IMR-90 (cell line): ENCODE data around the gene SHISA6. TPM values are rescaled to one million over a fixed set of nuclear protein-coding genes. Genes with fewer than 3 reads are reported as not detected.

ENCODE experiments used
- ATAC-seq: fragments of 200-7000 bp; cut with Tn5 transposase; 2 replicates; pipeline ENCODE4 v1.9.1; 2020; ENCODE audit warnings: low read depth, mild to moderate bottlenecking, moderate library complexity
- BruUV-seq: library from RNA; stranded (reverse); fragments of 400-500 nt; replicated peaks from 2 replicates; lab custom pipeline; 2021; lab: Mats Ljungman, UMichigan
- CTCF ChIA-PET: fragments of 300-600 bp; formaldehyde crosslinking; extraction: SDS; loops from one replicate; lab custom pipeline; 2021; ENCODE audit warnings: antibody characterized with exemption; lab: Yijun Ruan, JAX
- POLR2A ChIA-PET: fragments of 300-600 bp; sonication (Branson Sonifier 250); formaldehyde crosslinking; loops from one replicate; lab custom pipeline; 2022; ENCODE audit warnings: antibody characterized with exemption; ENCODE audit not compliant: unreplicated experiment; lab: Charles Lee
- DNase-seq: peaks from one replicate; pipeline ENCODE4 v3.0.0; 2013
- H2AFZ ChIP-seq: replicated peaks from 2 replicates; pipeline ENCODE3; 2013; ENCODE audit warnings: low read length, mild to moderate bottlenecking; ENCODE audit not compliant: poor library complexity
- H2AK5ac ChIP-seq: 2 replicates; pipeline ENCODE4 v1.6.1; 2013; ENCODE audit warnings: low read depth, low read length, inconsistent platforms
- H2AK9ac ChIP-seq: replicated peaks from 2 replicates; pipeline ENCODE3; 2013; ENCODE audit warnings: mild to moderate bottlenecking, low read depth, low read length, moderate library complexity; ENCODE audit not compliant: poor library complexity
- H2BK120ac ChIP-seq: 2 replicates; pipeline ENCODE4 v1.6.1; 2013; ENCODE audit warnings: low read depth, low read length, inconsistent platforms
- H2BK15ac ChIP-seq: 3 replicates; pipeline ENCODE4 v1.6.1; 2013; ENCODE audit warnings: low read depth, low read length, inconsistent platforms
- H2BK20ac ChIP-seq: 2 replicates; pipeline ENCODE4 v1.6.1; 2013; ENCODE audit warnings: low read depth, mild to moderate bottlenecking, inconsistent platforms, low read length, moderate library complexity
- H2BK5ac ChIP-seq: 2 replicates; pipeline ENCODE4 v1.6.1; 2013; ENCODE audit warnings: mild to moderate bottlenecking, low read depth, low read length, inconsistent platforms; ENCODE audit not compliant: poor library complexity, severe bottlenecking
- H3K14ac ChIP-seq: replicated peaks from 2 replicates; pipeline ENCODE4 v1.6.1; 2013; ENCODE audit warnings: low read depth, low read length, inconsistent platforms
- H3K18ac ChIP-seq: 2 replicates; pipeline ENCODE4 v1.6.1; 2013; ENCODE audit warnings: low read depth, low read length, control low read depth
- H3K23ac ChIP-seq: 2 replicates; pipeline ENCODE4 v1.6.1; 2013; ENCODE audit warnings: low read depth, low read length, inconsistent platforms
- H3K27ac ChIP-seq: 2 replicates; pipeline ENCODE4 v1.5.1; 2013; ENCODE audit warnings: mild to moderate bottlenecking, control low read depth, low read length; ENCODE audit not compliant: insufficient read depth
- H3K27me3 ChIP-seq: 2 replicates; pipeline ENCODE4 v1.6.1; 2013; ENCODE audit warnings: low read length; ENCODE audit not compliant: control insufficient read depth, insufficient read depth
- H3K36me3 ChIP-seq: 2 replicates; pipeline ENCODE4 v1.6.1; 2013; ENCODE audit warnings: low read length, mixed read lengths; ENCODE audit not compliant: control insufficient read depth, insufficient read depth
- H3K4ac ChIP-seq: 2 replicates; pipeline ENCODE4 v1.6.1; 2013; ENCODE audit warnings: low read depth, low read length, inconsistent platforms
- H3K4me1 ChIP-seq: 2 replicates; pipeline ENCODE4 v1.6.1; 2013; ENCODE audit warnings: low read length, mixed read lengths; ENCODE audit not compliant: control insufficient read depth, insufficient read depth
- H3K4me2 ChIP-seq: 2 replicates; pipeline ENCODE4 v1.6.1; 2013; ENCODE audit warnings: low read depth, mild to moderate bottlenecking, control low read depth, low read length, moderate library complexity
- H3K4me3 ChIP-seq: 2 replicates; pipeline ENCODE4 v1.5.1; 2013; ENCODE audit warnings: low read depth, mild to moderate bottlenecking, control low read depth, low read length, moderate library complexity; ENCODE audit not compliant: insufficient read depth
- H3K56ac ChIP-seq: 2 replicates; pipeline ENCODE4 v1.6.1; 2013; ENCODE audit warnings: low read length, inconsistent platforms; ENCODE audit not compliant: insufficient read depth; ENCODE audit errors: extremely low read depth
- H3K79me1 ChIP-seq, 2 experiments: 2 replicates each; pipeline ENCODE4 v1.6.1; 2013; ENCODE audit warnings: low read length in 2 of 2, inconsistent platforms in 1 of 2, low read depth in 1 of 2
- H3K9ac ChIP-seq: 2 replicates; pipeline ENCODE4 v1.6.1; 2013; ENCODE audit warnings: low read depth, low read length, control low read depth
- H3K9me1 ChIP-seq: 2 replicates; pipeline ENCODE4 v1.6.1; 2013; ENCODE audit warnings: low read length, inconsistent platforms; ENCODE audit not compliant: insufficient read depth
- H3K9me3 ChIP-seq: 2 replicates; pipeline ENCODE4 v1.6.1; 2013; ENCODE audit warnings: low read length; ENCODE audit not compliant: control insufficient read depth, insufficient read depth
- H4K20me1 ChIP-seq: 2 replicates; pipeline ENCODE4 v1.6.1; 2013; ENCODE audit warnings: low read length, inconsistent platforms; ENCODE audit not compliant: insufficient read depth
- H4K5ac ChIP-seq: 2 replicates; pipeline ENCODE4 v1.6.1; 2013; ENCODE audit warnings: mild to moderate bottlenecking, low read depth, low read length, control low read depth
- H4K8ac ChIP-seq, 2 experiments: 2 replicates each; pipeline ENCODE4 v1.6.1; 2013; ENCODE audit warnings: low read depth in 2 of 2, low read length in 2 of 2, control low read depth in 1 of 2, inconsistent platforms in 1 of 2
- H4K91ac ChIP-seq: 2 replicates; pipeline ENCODE4 v1.6.1; 2013; ENCODE audit warnings: low read depth, low read length, inconsistent platforms; ENCODE audit not compliant: insufficient read depth
- BHLHE40 ChIP-seq: fragments of 150-350 bp; IDR thresholded peaks from 2 replicates; pipeline ENCODE4 v1.6.1; 2016; ENCODE audit warnings: mild to moderate bottlenecking, low read depth, low read length
- CEBPB ChIP-seq: IDR thresholded peaks from 2 replicates; pipeline ENCODE4 v1.6.1; 2012; ENCODE audit warnings: low read depth, low read length, improper control_type of control experiment
- CHD1 ChIP-seq: IDR thresholded peaks from 2 replicates; pipeline ENCODE4 v1.6.1; 2012; ENCODE audit warnings: low read depth, low read length, improper control_type of control experiment
- FOS ChIP-seq: fragments of 150-350 bp; IDR thresholded peaks from 2 replicates; pipeline ENCODE4 v1.6.1; 2016; ENCODE audit warnings: low read depth, low read length
- MAFK ChIP-seq: IDR thresholded peaks from 2 replicates; pipeline ENCODE4 v1.6.1; 2012; ENCODE audit warnings: low read depth, low read length, improper control_type of control experiment
- MXI1 ChIP-seq: IDR thresholded peaks from 2 replicates; pipeline ENCODE4 v1.6.1; 2012; ENCODE audit warnings: low read depth, mild to moderate bottlenecking, low read length, moderate library complexity, borderline replicate concordance
- POLR2A ChIP-seq: IDR thresholded peaks from 2 replicates; pipeline ENCODE4 v1.6.1; 2012; ENCODE audit warnings: mild to moderate bottlenecking, low read depth, low read length
- RAD21 ChIP-seq: IDR thresholded peaks from 2 replicates; pipeline ENCODE4 v1.6.1; 2012; ENCODE audit warnings: low read length, improper control_type of control experiment
- RCOR1 ChIP-seq: IDR thresholded peaks from 2 replicates; pipeline ENCODE4 v1.6.1; 2012; ENCODE audit warnings: mild to moderate bottlenecking, low read length, improper control_type of control experiment; ENCODE audit not compliant: insufficient replicate concordance
- RFX5 ChIP-seq: IDR thresholded peaks from 2 replicates; pipeline ENCODE4 v1.8.0; 2012; ENCODE audit warnings: low read depth, mild to moderate bottlenecking, low read length, moderate library complexity
- SMC3 ChIP-seq: fragments of 150-350 bp; IDR thresholded peaks from 2 replicates; pipeline ENCODE4 v1.6.1; 2016; ENCODE audit warnings: low read depth, mild to moderate bottlenecking, antibody characterized with exemption, low read length, moderate library complexity
- WGBS, 2 experiments: methylation state at CpG; one replicate each; pipeline versions ENCODE4 v1.1.5 to v1.1.7; 2013; ENCODE audit warnings: missing lambda C conversion rate in 2 of 2; ENCODE audit not compliant: insufficient read length in 1 of 2; ENCODE audit errors: extremely low coverage in 2 of 2; 5-methylcytosine and 5-hydroxymethylcytosine counted together
- dilution Hi-C: fragments of 300-500 bp; cut with HindIII; formaldehyde crosslinking; loops from one replicate; pipeline ENCODE4 v1.14.3; 2018; ENCODE audit warnings: low sequenced_read_pairs; ENCODE audit not compliant: unreplicated experiment
- in situ Hi-C: fragments of 300-500 bp; cut with MboI; formaldehyde crosslinking; loops from 3 replicates; pipeline ENCODE4 v1.14.3; 2019; ENCODE audit warnings: low sequenced_read_pairs, inconsistent platforms, mixed read lengths
- intact Hi-C: fragments of 100-400 bp; cut with micrococcal nuclease; formaldehyde crosslinking; loops from 2 replicates; pipeline ENCODE4 v1.10.0; 2022
- polyA plus RNA-seq, 3 experiments: library from polyadenylated mRNA; depleted of rRNA; stranded (reverse); fragments of >200 nt; gene quantifications; 2 replicates each; pipeline ENCODE4 v1.2.3, GENCODE V29; 2012; ENCODE audit warnings: low replicate concordance in 1 of 3
- total RNA-seq: library from RNA; depleted of rRNA; stranded (reverse); fragments of >200 nt; gene quantifications from 2 replicates; pipeline ENCODE4 v1.2.3, GENCODE V29; 2012
- TF ChIP-seq, protein P1 (sequence below): fragments of 150-350 bp; IDR thresholded peaks from 2 replicates; pipeline ENCODE4 v1.6.1; 2016; ENCODE audit warnings: low read depth, mild to moderate bottlenecking, low read length, moderate library complexity, borderline replicate concordance
- TF ChIP-seq, protein P2 (sequence below): fragments of 150-350 bp; IDR thresholded peaks from 2 replicates; pipeline ENCODE4 v1.6.1; 2017; ENCODE audit warnings: mild to moderate bottlenecking, antibody characterized with exemption, low read length, low read depth

Gene SHISA6
- total and polyA plus RNA-seq, 2 of the 4 experiments (the other 2 are of a cell fraction) = not detected

DNA sequence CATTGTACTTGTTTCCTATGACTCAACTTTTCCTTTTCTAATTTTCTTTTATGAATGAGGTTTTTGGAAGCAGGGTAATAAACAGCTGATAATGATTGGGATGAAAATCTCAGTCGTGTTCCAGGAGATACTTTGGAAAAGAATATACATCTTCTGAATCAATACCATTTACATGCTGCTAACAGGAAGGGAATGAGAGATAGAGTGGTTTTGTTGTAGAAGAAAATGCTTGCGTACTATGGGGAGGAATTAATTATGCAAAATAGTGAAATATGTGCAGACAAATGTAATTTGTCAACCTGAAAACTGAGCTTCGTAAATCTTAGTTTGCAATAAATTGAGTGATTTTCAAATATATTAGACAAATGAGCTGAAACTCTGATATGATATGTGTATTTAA is 24.0 kb upstream of the SHISA6 start:
- Histone ChIP-seq H3K9ac (no peak overlapping the region), H4K91ac (no peak overlapping the region), H3K56ac (no peak overlapping the region), H2BK20ac (no peak overlapping the region), H3K4me3 (no peak overlapping the region), H3K4me2 (no peak overlapping the region), H2AK9ac (no peak overlapping the region), H2BK15ac (no peak overlapping the region), H4K8ac (no peak overlapping the region), H3K27ac (no peak overlapping the region), H3K4me1 (no peaks in the 10 kb centered on the region), H2AK5ac (no peak overlapping the region), H3K79me1 (no peaks in the 10 kb centered on the region), H3K18ac (no peak overlapping the region), H3K36me3 (no peaks in the 10 kb centered on the region), H3K9me1 (no peaks in the 10 kb centered on the region), H4K5ac (no peak overlapping the region), H2AFZ (no peak overlapping the region), H3K4ac (no peak overlapping the region), H3K23ac (no peak overlapping the region), H3K27me3 (no peaks in the 10 kb centered on the region), H3K14ac (no peak overlapping the region), H2BK5ac (no peak overlapping the region), H3K9me3 (peaks cover 22% of the 10 kb centered on the region), H2BK120ac (no peak overlapping the region), H4K20me1 (no peaks in the 10 kb centered on the region)
- ATAC-seq = no peak
- no peak for DNase-seq
- TF ChIP-seq CEBPB (no peak), RCOR1 (no peak), RFX5 (no peak), SMC3 (no peak), FOS (no peak), CHD1 (no peak), RAD21 (no peak), MXI1 (no peak), MAFK (no peak), POLR2A (no peak), BHLHE40 (no peak)
- TF ChIP-seq, protein P1, sequence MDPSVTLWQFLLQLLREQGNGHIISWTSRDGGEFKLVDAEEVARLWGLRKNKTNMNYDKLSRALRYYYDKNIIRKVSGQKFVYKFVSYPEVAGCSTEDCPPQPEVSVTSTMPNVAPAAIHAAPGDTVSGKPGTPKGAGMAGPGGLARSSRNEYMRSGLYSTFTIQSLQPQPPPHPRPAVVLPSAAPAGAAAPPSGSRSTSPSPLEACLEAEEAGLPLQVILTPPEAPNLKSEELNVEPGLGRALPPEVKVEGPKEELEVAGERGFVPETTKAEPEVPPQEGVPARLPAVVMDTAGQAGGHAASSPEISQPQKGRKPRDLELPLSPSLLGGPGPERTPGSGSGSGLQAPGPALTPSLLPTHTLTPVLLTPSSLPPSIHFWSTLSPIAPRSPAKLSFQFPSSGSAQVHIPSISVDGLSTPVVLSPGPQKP = no peak
- TF ChIP-seq, protein P2, sequence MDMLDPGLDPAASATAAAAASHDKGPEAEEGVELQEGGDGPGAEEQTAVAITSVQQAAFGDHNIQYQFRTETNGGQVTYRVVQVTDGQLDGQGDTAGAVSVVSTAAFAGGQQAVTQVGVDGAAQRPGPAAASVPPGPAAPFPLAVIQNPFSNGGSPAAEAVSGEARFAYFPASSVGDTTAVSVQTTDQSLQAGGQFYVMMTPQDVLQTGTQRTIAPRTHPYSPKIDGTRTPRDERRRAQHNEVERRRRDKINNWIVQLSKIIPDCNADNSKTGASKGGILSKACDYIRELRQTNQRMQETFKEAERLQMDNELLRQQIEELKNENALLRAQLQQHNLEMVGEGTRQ = no peak
- CTCF ChIA-PET = no interaction called here
- no CpG with 5 or more reads among the region's 3 CpGs for WGBS, 2 experiments
- POLR2A ChIA-PET = no interaction called here
- BruUV-seq = no TSS peak
- intact Hi-C loops = no loop called here
- in situ Hi-C loops = no loop called here
- dilution Hi-C loops = no loop called here
